SK-N-MC (cell line): ENCODE data around the gene TMEM14B.

ENCODE experiments used
- DNase-seq: peaks from one replicate; pipeline ENCODE4 v3.0.0-alpha.2; 2011; ENCODE audit warnings: low read depth, low spot score
- H3K27ac ChIP-seq: fragments of 200-600 bp; sonication (generic); 2 replicates; pipeline ENCODE4 v1.5.1; 2016; ENCODE audit warnings: mixed run types
- H3K36me3 ChIP-seq: fragments of 200-600 bp; sonication (generic); 2 replicates; pipeline ENCODE4 v1.6.1; 2017; ENCODE audit warnings: antibody characterized with exemption, low read length, mixed read lengths; ENCODE audit not compliant: insufficient read depth
- H3K4me3 ChIP-seq: fragments of 200-600 bp; sonication (generic); 2 replicates; pipeline ENCODE4 v1.5.1; 2016
- H3K9ac ChIP-seq: fragments of 200-600 bp; sonication (generic); 2 replicates; pipeline ENCODE4 v1.8.0; 2017; ENCODE audit warnings: mixed run types, mixed read lengths; ENCODE audit not compliant: insufficient read length
- H3K9me3 ChIP-seq: fragments of 200-600 bp; sonication (generic); 2 replicates; pipeline ENCODE4 v1.6.1; 2017; ENCODE audit warnings: low read depth, mild to moderate bottlenecking, antibody characterized with exemption, low read length, moderate library complexity, mixed read lengths
- EZH2 ChIP-seq: fragments of 200-600 bp; sonication (generic); IDR thresholded peaks from one replicate; pipeline ENCODE4 v1.6.1; 2017; ENCODE audit warnings: antibody characterized with exemption
- FOXP2 ChIP-seq: optimal IDR thresholded peaks from 2 replicates; pipeline ENCODE3; 2011; ENCODE audit warnings: mild to moderate bottlenecking, moderate library complexity; ENCODE audit not compliant: insufficient read depth; ENCODE audit errors: extremely low read length, control extremely low read depth
- POLR2AphosphoS5 ChIP-seq: IDR thresholded peaks from 2 replicates; pipeline ENCODE4 v1.6.1; 2012; ENCODE audit warnings: mild to moderate bottlenecking, low read depth, low read length, borderline replicate concordance

The TMEM14B gene

DNA sequence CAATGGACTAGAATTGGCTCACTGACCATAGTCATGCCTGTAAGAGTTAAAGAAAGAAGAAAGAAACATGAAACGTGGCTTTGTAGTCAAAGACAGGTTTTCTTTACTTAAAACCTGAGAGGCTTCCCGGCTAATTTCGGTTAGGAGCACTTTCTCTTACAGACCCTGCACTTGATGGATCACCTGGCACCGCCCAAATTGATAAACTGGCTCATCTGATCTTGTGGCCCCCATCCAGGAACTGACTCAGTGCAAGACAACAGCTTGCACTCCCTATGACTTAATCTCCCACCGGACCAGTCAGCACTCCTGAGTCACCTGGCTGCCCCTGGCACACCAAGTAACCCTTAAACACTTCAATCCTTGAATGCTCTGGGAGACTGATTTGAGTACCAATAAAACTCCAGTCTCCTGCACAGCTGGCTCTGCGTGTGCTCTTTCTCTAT lies 12.3 kb downstream of the TMEM14B start:
- DNase-seq: no peak
- TF ChIP-seq POLR2AphosphoS5 (no peak), FOXP2 (no peak), EZH2 (no peak)
- Histone ChIP-seq H3K9me3 (no peaks in the 10 kb centered on the region), H3K4me3 (no peak overlapping the region), H3K36me3 (peaks cover 52% of the 10 kb centered on the region), H3K27ac (no peak overlapping the region), H3K9ac (no peak overlapping the region)

DNA sequence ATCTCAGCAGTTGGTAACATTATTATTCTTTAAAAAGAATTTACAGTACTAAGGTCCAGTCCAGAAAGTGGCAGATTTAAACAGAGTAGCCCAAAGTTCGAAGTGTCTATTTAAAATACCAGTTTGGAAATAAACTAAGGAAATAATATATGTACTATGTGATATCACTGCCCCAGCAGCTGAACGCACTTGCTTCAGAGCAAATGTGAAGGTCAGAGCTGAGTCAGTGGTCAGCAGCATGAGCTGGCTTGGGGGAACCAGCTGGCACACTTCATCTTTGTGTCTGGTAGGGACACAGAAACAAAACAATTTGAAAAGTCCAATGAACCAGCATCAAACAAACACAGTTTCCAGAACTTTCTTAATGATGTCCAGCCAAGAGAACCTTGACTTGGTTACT lies 15.4 kb downstream of the TMEM14B start:
- Histone ChIP-seq H3K9me3 (no peaks in the 10 kb centered on the region), H3K4me3 (no peak overlapping the region), H3K9ac (no peak overlapping the region), H3K27ac (no peak overlapping the region), H3K36me3 (peaks cover 21% of the 10 kb centered on the region)
- DNase-seq: no peak
- TF ChIP-seq FOXP2 (no peak), EZH2 (no peak), POLR2AphosphoS5 (no peak)

DNA sequence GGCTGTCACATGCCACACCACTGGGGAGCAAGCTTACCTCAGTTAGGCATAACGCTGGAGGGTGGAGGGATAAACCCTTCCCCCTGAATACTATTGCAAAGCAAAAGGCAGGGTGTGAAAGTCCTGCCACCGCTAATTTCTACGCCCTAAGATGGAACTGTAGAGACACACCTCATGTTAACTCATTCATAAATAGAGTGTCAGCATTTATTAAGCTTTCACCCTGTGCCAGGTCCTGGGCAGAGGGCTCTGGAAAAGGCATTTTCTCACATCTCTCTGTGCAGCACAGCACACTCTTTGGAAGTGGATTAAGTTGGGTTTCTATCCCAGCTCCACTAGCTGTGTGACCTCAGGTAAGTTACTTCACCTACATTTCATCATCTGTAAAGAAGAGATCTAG lies 21.8 kb downstream of the TMEM14B start:
- no peaks in the 10 kb centered on the region for H3K9me3 ChIP-seq
- H3K27ac ChIP-seq: no peak overlapping the region
- TF ChIP-seq POLR2AphosphoS5: no peak
- no peak for TF ChIP-seq FOXP2
- TF ChIP-seq EZH2: no peak
- no peak overlapping the region for H3K9ac ChIP-seq
- H3K4me3 ChIP-seq: no peak overlapping the region
- no peak for DNase-seq
- H3K36me3 ChIP-seq: peaks cover 6% of the 10 kb centered on the region; the same call in 1 of the 2 replicates

DNA sequence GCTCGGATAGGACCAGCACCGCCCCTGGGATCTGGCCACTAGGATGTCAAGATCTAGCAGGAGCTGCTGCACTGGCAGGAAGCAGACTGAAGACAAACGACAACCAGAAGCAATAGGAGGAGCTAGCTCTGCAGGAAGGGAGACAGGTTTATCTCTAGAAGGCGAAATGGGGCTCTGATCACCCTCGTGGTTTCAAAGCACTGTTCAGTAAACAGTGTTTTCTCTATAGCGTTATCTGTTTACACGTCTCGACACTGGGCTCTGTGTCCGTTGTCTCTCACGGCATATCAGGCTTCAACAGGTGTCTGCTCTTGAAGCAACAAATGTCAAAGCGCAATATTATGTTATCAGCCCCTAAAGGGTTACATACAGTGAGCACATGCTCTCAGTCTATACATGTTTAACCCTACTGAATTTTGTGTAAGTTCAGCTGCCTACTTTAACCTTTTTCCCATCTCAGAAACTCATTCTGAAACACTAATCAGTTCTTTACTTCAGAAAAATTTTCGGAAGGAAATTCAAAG lies 23.8 kb downstream of the TMEM14B start:
- no peak for DNase-seq
- no peak for TF ChIP-seq FOXP2
- TF ChIP-seq POLR2AphosphoS5: no peak
- no peak for TF ChIP-seq EZH2
- Histone ChIP-seq H3K9me3 (no peaks in the 10 kb centered on the region), H3K4me3 (no peak overlapping the region), H3K36me3 (peaks cover 15% of the 10 kb centered on the region; the same call in 1 of the 2 replicates), H3K27ac (no peak overlapping the region), H3K9ac (no peak overlapping the region)

DNA sequence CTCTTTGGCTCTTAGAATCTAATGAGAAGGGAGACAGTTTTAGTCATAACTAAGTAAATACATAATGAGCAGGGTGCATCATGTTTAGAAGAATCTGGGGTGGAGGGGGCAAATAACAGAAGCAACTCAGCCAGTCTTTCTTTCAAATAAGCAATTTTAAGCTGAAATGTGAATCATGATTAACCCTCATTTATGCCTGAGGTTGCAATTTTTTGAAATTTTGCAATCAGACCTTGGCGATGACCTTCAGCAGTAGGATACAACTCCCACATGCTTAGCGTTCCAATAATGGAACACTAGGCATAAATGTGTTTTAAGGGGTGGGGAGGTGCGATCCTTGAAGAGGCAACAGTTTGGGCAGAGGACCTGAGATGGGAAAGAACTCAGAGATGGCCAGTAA lies 30.6 kb downstream of the TMEM14B start:
- Histone ChIP-seq H3K36me3 (peaks cover 12% of the 10 kb centered on the region; the same call in 1 of the 2 replicates), H3K9me3 (no peaks in the 10 kb centered on the region), H3K4me3 (no peak overlapping the region), H3K27ac (no peak overlapping the region), H3K9ac (no peak overlapping the region)
- no peak for DNase-seq
- no peak for TF ChIP-seq POLR2AphosphoS5
- no peak for TF ChIP-seq EZH2
- no peak for TF ChIP-seq FOXP2

DNA sequence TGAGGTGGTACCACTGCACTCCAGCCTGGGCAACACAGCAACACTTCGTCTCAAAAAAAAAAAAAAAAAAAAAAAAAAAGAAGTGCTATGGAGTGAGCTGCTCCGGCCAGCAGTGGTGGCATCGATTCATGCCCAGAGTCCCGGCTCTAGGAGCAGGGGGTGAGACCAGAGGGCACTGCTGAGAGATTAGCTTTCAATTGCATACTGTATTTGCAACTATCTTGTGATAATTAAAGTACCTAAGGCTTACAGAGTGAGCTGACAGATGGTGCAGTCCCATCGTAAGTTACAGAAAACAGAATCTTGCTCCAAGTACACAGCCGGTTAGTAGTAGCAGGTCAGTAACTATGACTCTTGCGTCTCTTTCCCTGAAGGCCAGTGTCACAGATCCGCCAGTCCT lies 31.5 kb downstream of the TMEM14B start:
- H3K9ac ChIP-seq: no peak overlapping the region
- no peak overlapping the region for H3K4me3 ChIP-seq
- no peak overlapping the region for H3K27ac ChIP-seq
- H3K9me3 ChIP-seq: no peaks in the 10 kb centered on the region
- DNase-seq: no peak
- TF ChIP-seq POLR2AphosphoS5: no peak
- H3K36me3 ChIP-seq: peaks cover 12% of the 10 kb centered on the region; the same call in 1 of the 2 replicates

DNA sequence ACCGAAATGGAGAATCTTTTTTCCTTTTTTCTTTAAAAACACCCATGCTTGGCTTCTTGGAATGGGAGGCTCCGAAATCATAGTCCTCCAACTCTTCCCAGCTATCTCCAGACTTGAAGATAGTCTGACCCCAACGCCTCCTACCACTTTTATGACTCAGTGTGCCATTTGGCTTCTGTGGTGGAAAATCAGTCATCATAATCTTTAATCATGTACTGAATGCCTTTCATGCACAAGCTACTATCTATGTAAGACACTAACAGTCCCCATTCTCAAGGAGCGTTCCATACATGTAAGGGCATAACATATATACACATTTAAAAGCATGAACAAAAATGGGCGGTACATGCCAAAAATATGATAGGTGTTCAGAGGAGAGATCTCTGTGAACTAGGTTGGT lies 44.1 kb downstream of the TMEM14B start:
- Histone ChIP-seq H3K4me3 (no peak overlapping the region), H3K27ac (no peak overlapping the region), H3K36me3 (peaks cover 6% of the 10 kb centered on the region; the same call in 1 of the 2 replicates), H3K9me3 (no peaks in the 10 kb centered on the region), H3K9ac (no peak overlapping the region)
- no peak for TF ChIP-seq POLR2AphosphoS5
- TF ChIP-seq EZH2: no peak
- TF ChIP-seq FOXP2: no peak
- no peak for DNase-seq

DNA sequence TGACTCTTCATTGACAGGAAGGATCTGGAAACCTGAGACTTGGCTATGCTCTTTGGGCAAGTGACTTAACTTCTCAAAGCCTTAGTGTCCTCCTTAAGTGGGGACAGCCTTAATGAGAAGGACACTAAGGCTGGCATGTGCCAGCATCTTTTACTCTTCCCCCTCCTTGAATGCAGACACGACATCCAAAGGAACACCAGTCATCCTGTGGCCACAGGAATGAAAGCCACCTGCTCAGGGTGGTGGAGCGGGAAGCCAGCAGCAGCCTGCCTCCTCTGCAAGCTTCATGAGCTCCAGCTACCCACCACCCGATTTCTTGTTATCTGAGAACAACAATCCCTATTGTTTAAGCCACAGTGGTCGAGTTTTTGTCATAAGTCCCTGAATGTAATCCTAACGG lies 44.5 kb downstream of the TMEM14B start:
- Histone ChIP-seq H3K36me3 (peaks cover 6% of the 10 kb centered on the region; the same call in 1 of the 2 replicates), H3K9ac (no peak overlapping the region), H3K9me3 (no peaks in the 10 kb centered on the region), H3K27ac (no peak overlapping the region), H3K4me3 (no peak overlapping the region)
- TF ChIP-seq FOXP2 (no peak), POLR2AphosphoS5 (no peak), EZH2 (no peak)
- DNase-seq: no peak

DNA sequence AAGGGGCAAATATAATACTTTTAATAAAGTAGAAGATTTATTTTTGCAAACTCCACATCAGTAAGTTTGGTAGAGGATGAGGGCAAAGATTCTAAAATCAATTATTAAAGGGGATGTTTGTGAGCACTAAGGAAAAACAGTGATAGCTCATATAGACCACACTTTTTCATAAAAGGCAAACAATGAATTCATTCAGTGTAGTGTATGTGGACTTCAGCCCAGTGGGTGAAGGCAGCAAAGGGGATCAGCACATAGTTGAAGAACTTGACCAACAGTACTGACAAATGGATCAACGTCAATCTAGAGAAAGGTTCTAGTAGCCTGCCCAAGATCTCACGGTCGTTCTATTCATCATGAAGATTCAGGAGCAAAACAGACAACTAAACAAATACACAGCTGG lies 45.4 kb downstream of the TMEM14B start:
- no peak for DNase-seq
- Histone ChIP-seq H3K9ac (no peak overlapping the region), H3K4me3 (no peak overlapping the region), H3K36me3 (peaks cover 6% of the 10 kb centered on the region; the same call in 1 of the 2 replicates), H3K9me3 (no peaks in the 10 kb centered on the region), H3K27ac (no peak overlapping the region)
- no peak for TF ChIP-seq FOXP2
- TF ChIP-seq EZH2: no peak
- TF ChIP-seq POLR2AphosphoS5: no peak
